Kidney tubule cell (primary cell): ENCODE data around the gene SUCLG2.

Experiments
- DNase-seq: peaks from one replicate; pipeline ENCODE4 v3.0.0-alpha.2; 2018; ENCODE audit warnings: low spot score

SUCLG2 gene, protein sequence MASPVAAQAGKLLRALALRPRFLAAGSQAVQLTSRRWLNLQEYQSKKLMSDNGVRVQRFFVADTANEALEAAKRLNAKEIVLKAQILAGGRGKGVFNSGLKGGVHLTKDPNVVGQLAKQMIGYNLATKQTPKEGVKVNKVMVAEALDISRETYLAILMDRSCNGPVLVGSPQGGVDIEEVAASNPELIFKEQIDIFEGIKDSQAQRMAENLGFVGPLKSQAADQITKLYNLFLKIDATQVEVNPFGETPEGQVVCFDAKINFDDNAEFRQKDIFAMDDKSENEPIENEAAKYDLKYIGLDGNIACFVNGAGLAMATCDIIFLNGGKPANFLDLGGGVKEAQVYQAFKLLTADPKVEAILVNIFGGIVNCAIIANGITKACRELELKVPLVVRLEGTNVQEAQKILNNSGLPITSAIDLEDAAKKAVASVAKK

DNA sequence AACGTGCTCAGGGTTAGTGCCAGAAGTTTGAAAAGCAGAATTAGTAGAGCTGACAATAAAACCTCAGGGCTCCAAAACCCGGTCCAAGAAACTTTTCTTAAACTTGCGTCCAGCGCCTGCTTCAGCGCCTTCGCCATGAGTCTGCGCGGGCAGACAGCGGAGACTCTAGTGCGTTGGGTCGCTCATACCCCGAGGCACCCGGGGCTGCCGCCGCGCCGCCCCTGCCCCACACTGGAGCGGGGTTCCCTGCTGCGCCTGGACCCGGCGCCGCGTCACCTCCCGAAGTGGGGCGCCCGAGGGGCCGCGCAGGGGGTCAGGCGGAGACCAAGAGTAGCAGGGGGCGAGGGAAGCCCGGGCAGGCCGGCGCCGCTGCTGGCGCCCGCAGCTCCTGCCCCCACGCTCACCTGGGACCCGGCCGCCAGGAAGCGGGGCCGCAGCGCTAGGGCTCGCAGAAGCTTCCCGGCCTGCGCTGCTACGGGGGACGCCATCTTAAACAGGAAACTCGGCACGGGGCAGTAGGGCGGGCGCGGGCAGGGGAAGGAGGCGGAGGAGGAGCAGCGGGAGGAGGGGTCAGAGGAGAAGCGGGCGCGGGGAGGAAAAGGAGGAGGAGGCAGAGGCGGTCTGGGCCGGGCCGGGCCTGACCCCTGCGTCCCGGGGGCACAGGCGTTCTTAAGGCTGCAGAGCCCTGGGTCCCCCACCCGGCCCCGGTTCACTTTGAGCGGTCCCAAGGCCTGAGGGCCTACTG is at the start of gene SUCLG2:
SUCLG2 (minus strand) TSS at position 514 of the 745 bp plus-strand sequence; CDS start at position 488, 26 bp downstream.
- DNase-seq = peak; percentile 90

DNA sequence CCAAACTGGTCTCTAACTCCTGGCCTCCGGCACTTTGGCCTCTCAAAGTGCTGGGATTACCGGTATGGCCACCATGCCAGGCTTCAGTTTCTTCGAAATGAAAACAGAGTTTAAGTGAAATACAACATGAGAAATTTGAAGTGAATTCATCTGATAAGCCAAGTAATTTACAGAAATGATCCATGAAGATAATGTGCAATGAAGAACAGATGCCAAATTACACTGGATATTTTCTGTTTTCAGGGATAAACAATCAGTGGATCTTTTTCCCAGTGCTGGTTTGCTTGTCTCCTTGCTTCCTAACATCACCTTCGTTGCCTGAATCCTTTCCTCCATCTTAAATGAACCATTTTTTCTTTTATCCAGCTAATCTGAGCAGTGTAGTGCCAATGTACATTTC is 46.2 kb upstream of the SUCLG2 start:
- no peak for DNase-seq

DNA sequence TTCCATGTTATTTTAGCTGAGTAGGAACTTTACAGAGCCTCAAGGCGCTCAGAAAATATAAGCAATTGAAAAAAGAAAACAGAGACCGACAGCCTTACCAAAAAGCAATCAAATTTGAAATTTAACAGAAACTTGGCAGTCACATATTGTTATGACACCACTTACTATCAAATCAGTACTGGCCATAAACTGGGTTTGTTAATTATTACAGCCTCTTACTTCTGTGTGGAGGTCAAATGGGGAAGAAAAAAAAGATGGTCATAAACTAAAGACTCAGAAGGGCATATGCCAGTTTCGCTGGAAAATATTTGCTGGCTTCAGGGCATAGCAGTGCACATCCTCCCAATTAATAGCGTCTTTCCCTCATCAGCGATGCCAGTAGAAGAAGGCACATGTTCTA is 45.5 kb upstream of the SUCLG2 start:
- no peak for DNase-seq

DNA sequence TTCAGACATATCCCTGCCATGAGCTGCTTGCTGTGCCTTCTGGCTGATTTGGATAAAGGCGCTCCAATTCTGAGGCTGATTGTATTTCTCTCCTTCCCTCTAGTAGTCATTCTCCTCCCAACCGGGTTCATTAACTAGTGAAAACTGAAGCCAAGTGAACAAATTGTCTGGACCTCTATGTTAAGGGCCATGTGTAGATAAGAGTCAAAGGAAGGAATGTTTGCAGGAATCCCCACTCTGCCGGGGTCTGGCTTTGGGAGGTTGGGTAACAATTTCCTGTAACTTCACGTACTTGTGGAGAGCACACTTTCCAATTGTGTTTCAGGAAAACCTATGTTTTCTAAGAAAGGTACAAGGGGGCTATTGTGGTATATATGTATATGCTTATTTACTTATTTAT is 38.2 kb upstream of the SUCLG2 start:
- DNase-seq = no peak

DNA sequence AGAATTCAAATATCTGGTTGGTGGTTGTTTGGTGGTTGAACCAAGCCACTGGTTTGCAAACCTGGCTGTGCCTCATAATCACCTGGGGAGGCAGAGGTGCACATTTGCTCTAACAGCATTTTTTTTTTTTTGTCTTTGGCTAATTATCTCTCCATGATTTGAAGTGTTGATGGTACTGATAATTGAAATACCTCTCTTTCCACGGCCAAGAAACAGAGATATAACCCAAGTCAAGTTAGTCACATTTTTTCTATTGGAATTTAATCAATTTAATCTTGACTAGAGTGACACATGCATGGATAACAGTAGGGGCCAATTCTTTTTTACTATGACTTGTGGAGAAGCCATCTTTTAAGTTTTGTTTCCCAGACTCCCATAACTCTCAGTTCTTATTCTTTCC is 37.5 kb upstream of the SUCLG2 start:
- no peak for DNase-seq

DNA sequence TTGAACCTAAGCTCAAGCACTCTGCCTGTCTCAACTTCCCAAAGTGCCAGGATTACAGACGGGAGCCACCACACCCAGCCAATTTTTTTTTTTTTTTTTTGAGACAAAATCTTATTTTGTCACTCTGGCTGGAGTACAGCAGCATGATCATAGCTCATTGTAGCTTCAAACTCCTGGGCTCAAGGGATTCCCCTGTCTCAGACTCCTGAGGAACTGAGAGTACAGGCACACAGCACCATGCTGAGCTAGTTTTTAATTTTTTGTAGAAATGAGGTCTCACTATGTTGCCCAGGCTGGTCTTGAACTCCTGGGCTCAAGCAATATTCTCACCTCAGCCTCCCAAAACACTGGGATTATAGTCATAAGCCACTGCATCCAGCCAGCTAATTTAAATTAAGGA is 36.8 kb upstream of the SUCLG2 start:
- no peak for DNase-seq

DNA sequence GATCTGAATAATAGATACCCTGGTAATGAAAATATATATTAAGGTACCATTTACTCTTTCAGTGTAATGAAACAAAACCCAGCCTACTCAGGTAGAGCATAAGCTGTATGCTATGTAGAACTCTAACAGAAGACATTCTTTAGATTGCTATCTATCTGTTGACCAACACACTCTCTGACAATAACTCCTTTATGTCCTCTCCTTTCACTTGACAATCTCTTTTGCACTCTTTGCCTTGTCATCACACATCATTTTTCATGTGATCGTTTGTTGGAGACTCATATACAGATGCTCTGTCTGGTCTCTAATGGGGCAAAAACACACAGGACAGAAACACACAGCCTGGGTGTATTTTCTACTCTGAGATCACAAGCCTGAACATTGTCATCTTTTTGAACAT is 35.4 kb upstream of the SUCLG2 start:
- no peak for DNase-seq

DNA sequence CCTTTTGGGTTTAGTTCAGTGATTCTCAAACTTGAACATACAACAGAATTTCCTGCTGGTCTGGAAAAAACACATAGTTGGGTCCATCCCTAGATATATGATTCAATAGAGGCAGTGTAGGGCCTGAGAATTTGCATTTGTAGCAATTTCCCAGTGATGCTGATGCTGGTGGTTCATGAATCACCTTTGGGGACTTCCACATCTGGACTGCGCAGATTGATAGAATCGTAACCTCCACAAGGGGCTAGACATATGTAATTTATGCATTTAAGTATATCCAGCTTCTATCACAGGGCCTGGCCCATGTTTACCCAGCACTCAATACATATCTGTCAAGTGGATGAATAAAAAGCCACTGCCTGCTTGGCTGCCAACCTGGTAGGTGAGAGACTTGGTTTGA is 33.8 kb upstream of the SUCLG2 start:
- no peak for DNase-seq

DNA sequence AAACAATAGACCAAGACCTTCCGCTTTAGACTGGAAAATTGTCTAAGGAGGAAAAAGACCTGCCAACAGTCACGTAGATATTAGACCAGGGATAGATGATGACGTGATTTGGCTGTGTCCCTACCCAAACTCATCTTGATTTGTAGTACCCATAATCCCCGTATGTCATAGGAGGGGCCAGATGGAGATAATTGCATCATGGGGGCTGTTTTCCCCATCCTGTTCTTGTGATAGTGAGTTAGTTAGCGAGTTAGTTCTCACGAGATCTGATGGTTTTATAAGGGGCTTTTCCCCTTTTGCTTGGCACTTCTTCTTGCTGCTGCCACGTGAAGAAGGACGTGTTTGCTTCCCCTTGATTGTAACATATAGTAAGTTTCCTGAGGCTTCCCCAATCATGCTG is 31.7 kb upstream of the SUCLG2 start:
- DNase-seq = no peak

DNA sequence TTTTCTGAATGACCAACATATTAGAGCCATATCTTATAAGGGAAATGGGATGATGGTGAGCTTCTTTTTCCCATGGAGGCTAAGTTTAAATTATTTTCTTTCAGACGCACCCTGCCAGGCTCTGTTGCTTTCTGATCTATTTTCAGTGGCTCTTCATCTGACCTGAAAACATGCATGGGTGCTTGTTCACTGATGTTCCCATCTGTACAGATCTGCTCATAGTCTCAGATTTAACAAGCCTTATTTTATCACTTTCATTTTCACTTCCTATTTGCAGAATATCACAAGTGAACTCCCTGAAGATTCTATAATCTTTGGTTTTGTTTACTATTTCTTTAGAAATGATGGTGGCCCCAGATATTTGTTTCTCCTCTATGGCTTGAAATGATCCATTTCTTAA is 31.1 kb upstream of the SUCLG2 start:
- DNase-seq = no peak

DNA sequence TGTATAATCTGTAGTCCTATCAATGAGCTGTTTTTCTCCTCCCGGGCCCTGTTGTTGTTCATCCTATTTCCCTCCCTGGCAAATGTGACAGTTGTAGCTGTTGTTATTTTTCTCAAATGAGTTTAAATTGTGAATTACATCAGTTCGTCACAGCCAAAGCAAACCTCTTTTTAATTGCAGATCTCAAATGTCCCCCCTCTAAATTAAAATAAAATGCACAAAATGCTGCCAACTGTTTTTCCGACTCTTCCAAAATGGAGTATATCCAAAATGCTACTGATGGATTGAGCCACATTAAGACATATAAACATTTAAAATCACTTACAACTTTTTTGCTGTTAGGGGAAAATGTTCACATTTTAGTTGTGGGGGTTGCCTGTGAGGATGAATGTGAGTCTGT is 29.8 kb upstream of the SUCLG2 start:
- no peak for DNase-seq

DNA sequence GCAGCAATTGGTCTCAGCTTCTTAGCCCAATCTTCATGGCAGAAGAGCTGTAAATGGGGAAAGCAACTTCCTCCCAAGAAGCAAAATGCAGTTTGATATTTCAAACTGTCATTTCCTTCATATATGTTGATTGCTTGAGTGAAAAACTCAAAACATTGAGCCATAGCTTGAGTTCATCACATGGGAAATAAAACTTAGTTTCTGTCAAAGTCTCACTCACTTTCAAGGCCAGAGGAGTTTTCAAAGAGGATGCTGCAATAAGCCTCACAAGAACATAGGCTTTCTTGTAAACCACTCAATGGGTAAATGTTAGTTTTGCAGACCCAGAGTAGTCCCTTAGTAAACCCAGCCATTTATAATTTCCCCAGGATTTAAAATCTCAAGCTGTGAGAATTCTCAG is 29.1 kb upstream of the SUCLG2 start:
- DNase-seq = no peak

DNA sequence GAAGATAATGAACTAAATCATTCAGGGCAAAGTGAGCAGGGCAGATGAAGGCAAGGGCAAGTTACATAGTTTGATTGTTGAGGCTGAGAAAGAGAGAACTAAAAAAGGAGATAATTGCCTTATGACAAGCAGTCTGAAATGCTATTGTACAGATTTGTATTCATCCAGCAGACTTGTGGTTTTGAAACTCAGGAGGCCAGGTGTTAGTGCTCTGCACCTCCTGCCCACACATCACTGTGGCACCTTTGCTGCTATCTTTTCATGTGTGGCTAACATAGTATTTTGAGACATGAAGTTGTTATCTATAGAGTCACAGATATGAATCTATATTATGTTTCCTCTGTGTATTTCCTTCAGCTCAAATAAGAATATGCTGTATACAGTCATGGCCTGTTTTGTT is 24.3 kb upstream of the SUCLG2 start:
- no peak for DNase-seq

DNA sequence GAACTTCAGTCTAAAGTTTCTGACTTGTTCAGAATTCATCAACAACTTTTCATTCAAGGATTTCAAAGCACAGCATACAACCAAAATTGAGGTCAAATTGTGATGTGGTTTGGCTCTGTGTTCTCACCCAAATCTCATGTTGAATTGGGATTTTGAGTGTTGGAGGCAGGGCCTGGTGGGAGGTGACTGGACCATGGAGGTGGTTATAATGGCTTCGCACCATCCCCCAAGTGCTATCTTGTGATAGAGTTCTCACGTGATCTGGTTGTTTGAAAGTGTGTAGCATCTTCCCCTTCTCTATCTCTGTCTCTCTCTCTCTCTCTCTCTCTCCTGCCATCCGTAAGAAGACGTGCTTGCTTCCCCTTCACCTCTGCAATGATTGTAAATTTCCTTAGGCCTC is 19.6 kb upstream of the SUCLG2 start:
- DNase-seq = no peak

DNA sequence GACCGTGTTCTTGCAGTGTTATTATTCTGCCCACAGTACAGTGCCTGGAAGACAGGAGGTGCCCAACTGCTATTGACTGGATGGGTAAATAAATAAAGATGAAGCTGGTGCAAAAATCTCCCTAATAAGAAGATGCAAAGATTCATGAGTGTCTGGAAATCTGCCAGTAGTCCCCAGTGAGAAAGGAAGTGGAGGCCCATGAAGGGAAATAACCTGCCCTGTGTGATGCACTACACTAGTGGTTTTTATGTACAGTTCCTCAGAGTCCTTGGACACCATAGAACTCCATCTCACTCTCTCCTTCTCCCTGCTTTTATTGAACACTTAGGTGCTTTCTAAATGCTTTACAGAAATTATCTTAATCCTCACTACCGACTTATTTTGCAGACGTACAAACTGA is 8.3 kb upstream of the SUCLG2 start:
- DNase-seq = no peak

DNA sequence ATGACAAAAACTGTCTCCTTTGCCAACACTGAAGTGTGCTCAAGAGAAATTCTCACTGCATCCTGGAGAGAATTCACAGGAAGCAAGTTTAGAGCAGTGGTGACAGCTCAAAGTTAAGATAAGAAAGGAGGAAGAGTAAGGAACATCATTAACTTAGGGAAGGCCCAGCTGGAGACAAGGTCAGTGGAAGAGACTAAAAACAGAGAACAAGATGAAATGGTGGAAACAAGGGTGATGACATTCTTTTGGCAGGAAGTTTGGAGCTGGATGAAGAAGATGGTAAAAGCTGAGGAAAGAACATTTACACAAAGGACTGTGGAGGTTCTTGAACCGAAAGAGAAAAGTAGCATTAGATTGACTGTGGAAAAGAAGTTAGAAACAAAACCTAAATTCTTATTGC is 6.7 kb upstream of the SUCLG2 start:
- no peak for DNase-seq

DNA sequence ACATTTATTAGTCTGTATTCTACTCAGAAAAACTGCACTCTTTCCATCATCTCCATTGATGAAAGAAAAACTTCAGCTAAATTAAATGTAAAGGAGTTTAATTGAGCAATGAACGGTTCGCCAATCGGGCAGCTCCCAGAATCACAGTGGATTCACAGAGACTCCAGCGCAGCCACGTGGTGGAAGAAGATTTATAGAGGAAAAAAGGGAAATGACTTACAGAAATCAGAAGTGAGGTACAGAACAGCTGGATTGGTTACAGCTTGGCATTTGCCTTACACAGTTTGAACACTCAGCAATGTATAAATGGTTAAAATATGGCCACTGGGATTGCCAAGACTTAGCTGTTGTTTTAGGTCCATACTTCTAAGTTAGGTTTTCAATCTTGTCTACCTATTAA is 2.8 kb upstream of the SUCLG2 start:
- no peak for DNase-seq

DNA sequence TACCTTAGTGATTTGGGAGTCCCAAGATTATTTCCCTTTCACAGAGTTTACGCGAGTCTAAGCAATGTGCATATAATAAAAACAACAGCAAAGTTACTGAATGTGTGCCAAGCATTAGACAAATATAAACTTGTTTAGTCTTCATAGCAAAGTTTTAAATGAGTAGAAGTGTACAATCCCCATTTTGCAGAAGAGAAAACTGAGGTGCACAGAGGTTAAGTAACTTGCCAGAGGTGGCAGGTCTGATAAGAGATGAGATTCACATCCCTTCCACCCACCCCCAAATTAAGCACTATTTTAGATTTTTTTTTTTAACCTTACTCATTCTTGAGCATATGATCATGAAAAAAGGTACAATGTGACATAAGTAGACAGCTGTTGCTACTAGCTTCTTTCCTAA is 2.2 kb upstream of the SUCLG2 start:
- DNase-seq = no peak

DNA sequence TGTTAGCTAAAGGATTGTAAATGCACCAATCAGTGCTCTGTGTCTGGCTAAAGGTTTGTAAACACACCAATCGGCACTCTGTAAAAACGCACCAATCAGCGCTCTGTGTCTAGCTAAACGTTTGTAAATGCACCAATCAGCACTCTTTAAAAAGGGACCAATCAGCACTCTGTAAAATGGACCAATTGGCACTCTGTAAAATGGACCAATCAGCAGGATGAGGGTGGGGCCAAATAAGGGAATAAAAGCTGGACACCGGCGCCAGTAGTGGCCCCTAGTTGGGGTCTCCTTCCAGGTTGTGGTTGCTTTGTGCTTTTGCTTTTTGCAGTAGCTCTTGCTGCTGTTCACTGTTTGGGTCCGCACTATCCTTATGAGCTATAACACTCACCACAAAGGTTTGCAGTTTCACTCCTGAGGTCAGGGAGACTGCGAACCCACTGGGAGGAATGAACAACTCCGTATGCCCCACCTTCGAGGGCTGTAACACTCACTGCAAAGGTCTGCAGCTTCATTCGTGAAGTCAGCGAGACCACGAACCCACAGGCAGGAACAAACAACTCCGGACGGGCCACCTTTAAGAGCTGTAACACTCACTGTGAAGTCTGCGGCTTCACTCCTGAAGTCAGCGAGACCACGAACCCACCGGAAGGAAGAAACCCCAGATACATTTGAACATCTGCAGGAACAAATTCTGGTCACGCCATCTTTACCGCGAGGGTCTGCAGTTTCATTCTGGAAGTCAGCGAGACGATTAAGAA is 1.1 kb upstream of the SUCLG2 start:
- no peak for DNase-seq

DNA sequence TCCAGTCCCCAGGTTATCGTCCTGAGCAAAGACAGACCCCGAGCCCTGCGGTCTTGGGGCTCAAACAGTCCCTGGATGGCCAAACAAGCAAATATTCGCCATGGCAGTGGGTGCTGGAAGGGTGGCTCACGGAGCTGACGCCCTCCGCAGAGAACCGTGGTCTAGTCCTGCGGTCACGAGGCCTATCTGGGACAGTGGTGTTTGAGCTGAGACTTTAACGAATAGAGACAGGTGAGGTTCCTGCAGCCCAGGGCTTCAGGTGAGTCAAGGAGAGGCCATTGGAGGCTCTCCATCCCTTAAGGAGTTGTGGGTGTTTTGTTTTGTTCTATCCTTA is 399 bp upstream of the SUCLG2 start:
- DNase-seq = no peak

DNA sequence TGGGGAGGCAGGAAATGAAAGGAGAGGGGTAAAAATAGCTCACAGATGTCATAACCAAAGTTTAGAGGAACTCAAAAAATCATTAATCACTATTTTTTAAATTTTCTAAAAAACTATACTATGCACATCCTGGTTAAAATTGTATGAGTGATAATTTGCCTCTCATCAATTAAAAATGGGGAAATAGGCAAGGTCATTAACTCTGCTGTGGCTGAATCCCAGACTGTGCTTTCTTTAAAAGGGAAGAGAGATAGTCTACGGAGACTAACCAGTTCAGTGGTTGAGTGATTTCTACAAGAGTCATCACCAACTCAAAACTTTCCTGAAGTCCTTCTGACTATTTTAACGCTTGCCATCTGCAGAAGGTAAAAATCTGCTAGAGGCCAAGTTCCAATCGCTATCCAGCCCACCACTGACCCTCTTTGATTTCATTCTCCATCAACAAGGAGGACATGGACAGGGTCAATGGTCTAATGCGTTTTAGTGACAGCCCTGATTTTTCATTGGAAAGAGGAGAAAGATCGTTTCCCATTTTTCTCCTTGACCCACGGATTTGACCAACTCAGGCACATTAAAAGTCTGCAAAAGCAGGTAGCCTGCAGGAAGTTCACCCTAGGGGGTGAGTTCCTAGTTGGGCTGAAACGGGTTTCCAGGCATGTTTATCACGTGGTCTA is 850 bp downstream of the SUCLG2 start:
- DNase-seq = peak; percentile 47

DNA sequence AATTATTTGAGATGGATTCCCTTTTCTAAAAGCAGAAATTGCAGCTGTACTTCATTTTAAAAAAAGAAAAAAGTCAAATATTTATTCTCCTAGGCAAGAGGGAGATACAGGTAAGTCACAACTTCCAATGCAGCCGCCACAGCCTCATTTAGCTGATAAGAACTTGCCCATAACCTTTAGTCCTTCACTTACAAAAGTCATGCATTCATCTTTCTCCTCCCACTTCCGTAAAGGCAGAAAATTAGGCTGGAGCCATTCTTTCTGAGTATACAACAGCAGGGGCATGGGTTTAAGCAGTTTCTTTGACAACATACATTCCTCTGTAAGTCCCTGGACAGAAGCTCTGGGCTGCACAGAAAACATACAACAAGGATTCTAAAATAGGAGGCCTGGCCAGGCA is 4.3 kb downstream of the SUCLG2 start:
- DNase-seq = no peak

DNA sequence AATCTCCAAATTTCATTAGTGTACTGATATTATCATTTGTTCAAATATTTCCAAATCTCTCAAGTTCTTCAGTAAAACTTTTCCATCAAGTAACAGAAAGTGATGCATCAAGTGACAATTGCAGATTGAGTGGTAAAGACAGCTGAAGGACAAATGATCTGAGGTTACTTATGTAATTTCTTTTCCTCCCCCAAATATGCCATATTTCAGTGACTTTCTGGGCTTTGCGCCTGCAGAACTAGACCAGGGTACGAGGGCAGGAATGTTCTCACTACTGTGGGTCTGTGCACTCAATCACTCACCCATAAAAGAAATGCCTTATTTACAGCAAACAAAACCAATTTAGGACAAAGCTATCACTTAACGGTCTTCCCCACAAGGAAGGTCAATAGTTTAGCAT is 4.7 kb downstream of the SUCLG2 start:
- no peak for DNase-seq
